CD14-positive monocyte (primary cell): ENCODE data around the gene COQ9. TPM values are rescaled to one million over a fixed set of nuclear protein-coding genes. Genes with fewer than 3 reads are reported as not detected.
A peak's percentile ranks its signal among the peaks of the same experiment; 100 is the strongest.

Source experiments
- DNase-seq, 3 donors: peaks; one replicate each; pipeline ENCODE4 v3.0.0-alpha.2; 2011 to 2022
- H2AFZ ChIP-seq: 2 replicates; pipeline ENCODE4 v1.6.0; 2012; ENCODE audit warnings: mild to moderate bottlenecking, low read depth, low read length, inconsistent platforms; ENCODE audit not compliant: insufficient read depth, poor library complexity, severe bottlenecking
- H3K27ac ChIP-seq, 2 donors: 1 replicate in 1 of 2; 2 replicates in 1 of 2; pipeline ENCODE4 v1.5.1; 2012 to 2013; ENCODE audit warnings: low read length in 2 of 2, control low read depth in 1 of 2, inconsistent platforms in 1 of 2, low read depth in 1 of 2, mild to moderate bottlenecking in 1 of 2
- H3K27me3 ChIP-seq, 2 donors: one replicate each; pipeline versions ENCODE4 v1.6.0 to v1.6.1; 2011 to 2013; ENCODE audit warnings: low read length in 2 of 2; ENCODE audit not compliant: control insufficient read depth in 2 of 2, insufficient read depth in 2 of 2
- H3K36me3 ChIP-seq, 2 donors: replicated peaks in 1 of 2; 1 replicate in 1 of 2; 2 replicates in 1 of 2; pipeline versions ENCODE4 v1.5.1 to v1.6.1; 2012 to 2013; ENCODE audit warnings: low read length in 2 of 2, control low read depth in 1 of 2, inconsistent platforms in 1 of 2, mild to moderate bottlenecking in 1 of 2; ENCODE audit not compliant: insufficient read depth in 2 of 2, control insufficient read depth in 1 of 2
- H3K4me1 ChIP-seq, 2 donors: 1 replicate in 1 of 2; 2 replicates in 1 of 2; pipeline versions ENCODE4 v1.5.1 to v1.6.1; 2012 to 2013; ENCODE audit warnings: low read length in 2 of 2, control low read depth in 1 of 2, inconsistent platforms in 1 of 2, mild to moderate bottlenecking in 1 of 2, moderate library complexity in 1 of 2; ENCODE audit not compliant: insufficient read depth in 2 of 2, control insufficient read depth in 1 of 2
- H3K4me2 ChIP-seq: replicated peaks from 2 replicates; pipeline ENCODE3; 2012; ENCODE audit warnings: low read length, moderate library complexity, mild to moderate bottlenecking; ENCODE audit not compliant: poor library complexity, severe bottlenecking; ENCODE audit errors: extremely low read depth
- H3K4me3 ChIP-seq, 3 experiments: fragments of 200-600 bp in 1 of 3; sonication (generic) in 1 of 3; replicated peaks in 1 of 3; 1 replicate in 2 of 3; 2 replicates in 1 of 3; pipeline ENCODE4 v1.5.1; 2011 to 2013; ENCODE audit warnings: low read length in 3 of 3, mild to moderate bottlenecking in 3 of 3, control low read depth in 2 of 3, low read depth in 2 of 3, inconsistent platforms in 1 of 3, moderate library complexity in 1 of 3
- H3K79me2 ChIP-seq: 2 replicates; pipeline ENCODE4 v1.6.0; 2012; ENCODE audit warnings: mild to moderate bottlenecking, control low read depth, inconsistent platforms, low read length, moderate library complexity; ENCODE audit not compliant: insufficient read depth
- H3K9ac ChIP-seq: 2 replicates; pipeline ENCODE4 v1.6.0; 2017; ENCODE audit warnings: low read length, mild to moderate bottlenecking; ENCODE audit not compliant: insufficient read depth, poor library complexity, severe bottlenecking
- H3K9me3 ChIP-seq, 2 donors: replicated peaks in 1 of 2; 1 replicate in 1 of 2; 2 replicates in 1 of 2; pipeline versions ENCODE4 v1.5.1 to v1.6.1; 2012 to 2013; ENCODE audit warnings: low read length in 2 of 2, control low read depth in 1 of 2; ENCODE audit not compliant: control insufficient read depth in 1 of 2, insufficient read depth in 1 of 2
- H4K20me1 ChIP-seq: 2 replicates; pipeline ENCODE4 v1.6.0; 2012; ENCODE audit warnings: mild to moderate bottlenecking, low read length, control low read depth, moderate library complexity; ENCODE audit not compliant: insufficient read depth
- H3K27ac Mint-ChIP-seq, 7 donors: one replicate each; pipeline ENCODE4 v1.8.0; 2020; ENCODE audit warnings: mild to moderate bottlenecking in 7 of 7, mixed read lengths in 7 of 7, moderate library complexity in 6 of 7, inconsistent platforms in 2 of 7
- H3K27me3 Mint-ChIP-seq, 3 donors: one replicate each; pipeline ENCODE4 v1.8.0; 2021 to 2022; ENCODE audit warnings: low read depth in 3 of 3, mild to moderate bottlenecking in 3 of 3, mixed read lengths in 3 of 3, moderate library complexity in 3 of 3, inconsistent platforms in 1 of 3
- H3K36me3 Mint-ChIP-seq, 2 donors: one replicate each; pipeline ENCODE4 v1.8.0; 2020; ENCODE audit warnings: mixed read lengths in 2 of 2, inconsistent platforms in 1 of 2, mild to moderate bottlenecking in 1 of 2
- H3K4me1 Mint-ChIP-seq: one replicate; pipeline ENCODE4 v1.8.0; 2020; ENCODE audit warnings: mild to moderate bottlenecking, mixed read lengths
- H3K4me3 Mint-ChIP-seq, 2 donors: one replicate each; pipeline ENCODE4 v1.8.0; 2020; ENCODE audit warnings: mild to moderate bottlenecking in 2 of 2, mixed read lengths in 2 of 2, moderate library complexity in 1 of 2
- H3K9me3 Mint-ChIP-seq, 7 donors: one replicate each; pipeline ENCODE4 v1.8.0; 2020 to 2022; ENCODE audit warnings: mixed read lengths in 7 of 7, mild to moderate bottlenecking in 6 of 7, moderate library complexity in 6 of 7, inconsistent platforms in 2 of 7
- WGBS: methylation state at CpG from one replicate; pipeline ENCODE4 v1.1.5; 2013; ENCODE audit warnings: missing lambda C conversion rate; ENCODE audit not compliant: insufficient coverage; 5-methylcytosine and 5-hydroxymethylcytosine counted together
- intact Hi-C, 2 donors: fragments of 100-400 bp; cut with micrococcal nuclease; formaldehyde crosslinking; loops; one replicate each; pipeline versions ENCODE4 v1.15.0 to v1.15.1; 2023
- polyA plus RNA-seq, 3 donors: library from polyadenylated mRNA; depleted of rRNA in 1 of 3; unstranded in 2 of 3; stranded (reverse) in 1 of 3; fragments of 300-500 nt in 2 of 3; fragments of >200 nt in 1 of 3; fragmentation: Illumina TruSeq in 2 of 3; gene quantifications; 1 replicate in 2 of 3; 2 replicates in 1 of 3; pipeline ENCODE4 v1.2.3, GENCODE V29; 2012 to 2021
- TF ChIP-seq, protein P1 (sequence below): fragments of 200-600 bp; IDR thresholded peaks from one replicate; pipeline ENCODE4 v1.8.0; 2022; ENCODE audit warnings: antibody characterized with exemption, mild to moderate bottlenecking

COQ9 gene
- polyA plus RNA-seq, 3 donors = 32.7 to 47.8 (median 38.4) TPM

DNA sequence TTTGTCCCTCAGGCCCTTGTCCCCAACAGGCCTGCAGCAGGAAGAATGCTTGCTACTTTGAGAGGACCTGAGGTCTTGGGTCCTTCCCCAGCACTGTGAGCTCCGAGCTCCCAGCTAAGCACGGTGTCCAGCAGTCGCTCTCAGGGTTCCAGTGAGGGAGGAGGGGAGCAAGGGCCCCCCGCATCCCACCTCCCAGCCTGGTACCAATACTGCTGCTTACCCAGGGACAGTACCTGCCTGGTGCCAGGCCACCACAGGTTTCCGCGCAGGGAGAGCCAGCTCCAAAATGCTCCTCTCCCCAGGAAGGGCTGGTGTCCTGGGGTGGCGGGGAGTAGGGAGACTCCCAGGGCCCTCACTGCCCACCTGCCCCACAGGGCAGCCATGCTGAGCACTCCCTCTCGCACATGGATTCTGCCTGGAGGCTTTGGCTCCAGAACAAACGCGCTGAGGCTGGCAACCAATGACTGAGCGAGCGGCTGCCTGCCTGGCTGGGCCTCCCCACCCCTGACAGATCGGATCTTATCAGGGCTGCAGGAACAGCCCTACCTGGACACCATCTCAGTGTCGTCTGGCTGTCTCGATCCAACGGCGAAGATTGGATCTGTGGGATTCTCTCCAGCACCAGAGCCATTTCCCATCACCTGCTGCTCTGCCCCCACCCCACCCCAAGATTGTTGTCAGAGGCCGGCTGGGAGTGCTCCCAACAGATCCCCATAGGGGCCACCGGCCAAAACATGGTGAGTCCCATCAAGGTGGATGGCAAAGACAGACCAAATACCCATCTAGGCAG, 36.6 kb downstream of the COQ9 start:
- TF ChIP-seq, protein P1, sequence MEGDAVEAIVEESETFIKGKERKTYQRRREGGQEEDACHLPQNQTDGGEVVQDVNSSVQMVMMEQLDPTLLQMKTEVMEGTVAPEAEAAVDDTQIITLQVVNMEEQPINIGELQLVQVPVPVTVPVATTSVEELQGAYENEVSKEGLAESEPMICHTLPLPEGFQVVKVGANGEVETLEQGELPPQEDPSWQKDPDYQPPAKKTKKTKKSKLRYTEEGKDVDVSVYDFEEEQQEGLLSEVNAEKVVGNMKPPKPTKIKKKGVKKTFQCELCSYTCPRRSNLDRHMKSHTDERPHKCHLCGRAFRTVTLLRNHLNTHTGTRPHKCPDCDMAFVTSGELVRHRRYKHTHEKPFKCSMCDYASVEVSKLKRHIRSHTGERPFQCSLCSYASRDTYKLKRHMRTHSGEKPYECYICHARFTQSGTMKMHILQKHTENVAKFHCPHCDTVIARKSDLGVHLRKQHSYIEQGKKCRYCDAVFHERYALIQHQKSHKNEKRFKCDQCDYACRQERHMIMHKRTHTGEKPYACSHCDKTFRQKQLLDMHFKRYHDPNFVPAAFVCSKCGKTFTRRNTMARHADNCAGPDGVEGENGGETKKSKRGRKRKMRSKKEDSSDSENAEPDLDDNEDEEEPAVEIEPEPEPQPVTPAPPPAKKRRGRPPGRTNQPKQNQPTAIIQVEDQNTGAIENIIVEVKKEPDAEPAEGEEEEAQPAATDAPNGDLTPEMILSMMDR = no peak
- H2AFZ ChIP-seq = no peak overlapping the region
- H3K36me3 ChIP-seq = no peaks in the 10 kb centered on the region
- Mint-ChIP-seq H3K27me3 (peaks cover 22 to 38% (median 26%) of the 10 kb centered on the region in 3 donors), H3K4me3 (no peak overlapping the region), H3K36me3 (peaks cover 0 to 1% of the 10 kb centered on the region in 2 donors), H3K27ac (no peak overlapping the region), H3K9me3 (peaks cover 0 to 3% (median 2%) of the 10 kb centered on the region in 7 donors), H3K4me1 (peaks cover 16% of the 10 kb centered on the region)
- no peaks in the 10 kb centered on the region for H3K79me2 ChIP-seq
- no peaks in the 10 kb centered on the region for H4K20me1 ChIP-seq
- intact Hi-C loops = no loop called here
- H3K4me3 ChIP-seq = no peak overlapping the region
- no peak overlapping the region for H3K4me2 ChIP-seq
- 95% methylated on average over 13 of the region's 19 CpGs for WGBS
- peaks cover 18 to 22% of the 10 kb centered on the region in 2 donors for H3K4me1 ChIP-seq
- no peaks in the 10 kb centered on the region for H3K9me3 ChIP-seq
- H3K9ac ChIP-seq = no peak overlapping the region
- no peak overlapping the region for H3K27ac ChIP-seq
- peaks cover 0 to 21% of the 10 kb centered on the region in 2 donors for H3K27me3 ChIP-seq
- DNase-seq = no peak

DNA sequence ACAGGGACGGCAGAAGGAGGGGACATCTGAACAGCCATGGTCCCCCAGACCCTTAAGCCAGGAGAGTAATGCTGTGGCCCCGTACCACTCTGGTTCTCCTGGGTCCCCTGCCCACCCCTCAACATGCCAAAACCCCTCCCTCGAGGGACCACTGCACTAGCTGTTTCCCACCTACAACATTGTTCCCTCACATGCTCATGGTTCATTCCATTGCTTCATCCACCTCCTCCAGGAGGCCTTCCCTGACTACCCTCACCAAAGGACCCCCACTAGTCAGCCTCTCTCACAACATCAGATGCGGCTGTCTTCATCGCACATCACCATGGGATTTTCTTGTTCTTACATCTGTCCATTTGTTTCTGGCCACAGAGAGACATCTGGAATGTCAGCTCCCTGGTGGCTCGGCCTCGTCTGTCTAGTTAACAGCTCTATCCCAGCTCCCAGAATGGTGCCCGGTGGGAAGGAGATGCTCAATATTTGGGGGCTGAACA, 37.3 kb downstream of the COQ9 start:
- no peaks in the 10 kb centered on the region for H4K20me1 ChIP-seq
- peaks cover 0 to 2% (median 0%) of the 10 kb centered on the region in 7 donors for H3K9me3 Mint-ChIP-seq
- no peaks in the 10 kb centered on the region for H3K36me3 Mint-ChIP-seq
- peak overlapping the region in 1 of 2 donors; percentile 26 for H3K4me3 Mint-ChIP-seq
- H3K36me3 ChIP-seq = no peaks in the 10 kb centered on the region
- WGBS = 100% methylated on average over 4 of the region's 8 CpGs
- TF ChIP-seq, protein P1 = no peak
- no peak overlapping the region for H2AFZ ChIP-seq
- H3K9ac ChIP-seq = no peak overlapping the region
- H3K4me1 Mint-ChIP-seq = peaks cover 13% of the 10 kb centered on the region
- no peaks in the 10 kb centered on the region for H3K9me3 ChIP-seq
- no peak overlapping the region for H3K27ac ChIP-seq
- peak overlapping the region in 1 of 7 donors; percentile 10 for H3K27ac Mint-ChIP-seq
- intact Hi-C loops = no loop called here
- H3K4me2 ChIP-seq = no peak overlapping the region
- H3K4me3 ChIP-seq = no peak overlapping the region
- no peak for DNase-seq
- peaks cover 0 to 15% of the 10 kb centered on the region in 2 donors for H3K27me3 ChIP-seq
- no peaks in the 10 kb centered on the region for H3K79me2 ChIP-seq
- H3K27me3 Mint-ChIP-seq = peaks cover 17 to 31% (median 23%) of the 10 kb centered on the region in 3 donors
- peaks cover 12 to 15% of the 10 kb centered on the region in 2 donors for H3K4me1 ChIP-seq
